Measurements from ENCODE around the gene DNAH14.

GRCh38 chr1:225207791-225208190 lies 278.3 kb downstream of the DNAH14 start:
- no peak for TF ChIP-seq POLR2A (IDR thresholded peaks at IDR 0.05)
- no peak for TF ChIP-seq CTCF (IDR thresholded peaks at IDR 0.05 in 4 of 5, conservative IDR thresholded peaks at IDR 0.05 in 1 of 5)
